H1 (cell line): ENCODE results near the gene ZNF302. TPM values are rescaled to one million over a fixed set of nuclear protein-coding genes. Genes with fewer than 3 reads are reported as not detected.

ENCODE experiments used
- EP300 ChIP-seq, 2 experiments: IDR thresholded peaks; 1 replicate in 1 of 2; 2 replicates in 1 of 2; pipeline ENCODE4 v1.6.1; 2011 to 2012; ENCODE audit warnings: low read depth in 2 of 2, low read length in 2 of 2, mild to moderate bottlenecking in 2 of 2, borderline replicate concordance in 1 of 2, inconsistent platforms in 1 of 2, moderate library complexity in 1 of 2
- POLR2A ChIP-seq, 2 experiments: IDR thresholded peaks; 1 replicate in 1 of 2; 2 replicates in 1 of 2; pipeline ENCODE4 v1.6.1; 2011; ENCODE audit warnings: low read depth in 2 of 2, low read length in 2 of 2, mild to moderate bottlenecking in 2 of 2; ENCODE audit errors: control extremely low read depth in 1 of 2
- POLR2AphosphoS5 ChIP-seq: IDR thresholded peaks from 2 replicates; pipeline ENCODE4 v1.6.1; 2011; ENCODE audit warnings: low read depth, low read length
- RBBP5 ChIP-seq: IDR thresholded peaks from 2 replicates; pipeline ENCODE4 v1.7.1; 2012; ENCODE audit warnings: low read depth, mild to moderate bottlenecking, inconsistent platforms, low read length, moderate library complexity, borderline replicate concordance
- polyA plus RNA-seq, 7 experiments: library from polyadenylated mRNA; depleted of rRNA in 3 of 7; stranded (reverse) in 5 of 7; unstranded in 2 of 7; fragments of >200 nt in 5 of 7; fragments of 200-250 nt in 2 of 7; gene quantifications; 1 replicate in 5 of 7; 2 replicates in 1 of 7; 4 replicates in 1 of 7; pipeline versions ENCODE4 v1.2.1 to v1.2.3, GENCODE V29; 2011 to 2013; ENCODE audit warnings: missing spikeins in 2 of 7, mixed read lengths in 2 of 7
- total RNA-seq: library from RNA; stranded (reverse); fragmentation: NEBNext Ultra II Directional; extraction: Animal tissue kit (Norgen Biotek cat#: 25700); gene quantifications from 2 replicates; pipeline ENCODE4 v1.2.1, GENCODE V29; 2021

Gene ZNF302
- total and polyA plus RNA-seq, 2 of the 8 experiments (the other 6 are each of a cell fraction or from before 2014, with no cell fraction given), result 9.1 to 20.4 TPM

- no peak for TF ChIP-seq POLR2AphosphoS5
- TF ChIP-seq RBBP5, result no peak
- TF ChIP-seq EP300 (IDR thresholded peaks at IDR 0.05; ENCODE audit: borderline replicate concordance in 1 of 2, low read depth in 2 of 2, low read length in 2 of 2), result no peak
- TF ChIP-seq POLR2A (IDR thresholded peaks at IDR 0.05; ENCODE audit: control extremely low read depth in 1 of 2, low read depth in 2 of 2, low read length in 2 of 2), result no peak
- TF ChIP-seq, all 59 proteins: peak for 0
These were observed 8.2 kb upstream of the ZNF302 start (continued) for GRCh38 chr19:34669305-34669704.
